Measurements from ENCODE around the gene EIF4G3.
"Not testable (repeated sequence)": the region's sequence is repeated elsewhere in the genome, so short reads cannot be mapped to it uniquely, and the experiment has no call there.

EIF4G3 gene

GRCh38 chr1:20870718-20871117, 306.0 kb downstream of the EIF4G3 start:
- DNase-seq (ENCODE audit: low read depth): no peak

DNA sequence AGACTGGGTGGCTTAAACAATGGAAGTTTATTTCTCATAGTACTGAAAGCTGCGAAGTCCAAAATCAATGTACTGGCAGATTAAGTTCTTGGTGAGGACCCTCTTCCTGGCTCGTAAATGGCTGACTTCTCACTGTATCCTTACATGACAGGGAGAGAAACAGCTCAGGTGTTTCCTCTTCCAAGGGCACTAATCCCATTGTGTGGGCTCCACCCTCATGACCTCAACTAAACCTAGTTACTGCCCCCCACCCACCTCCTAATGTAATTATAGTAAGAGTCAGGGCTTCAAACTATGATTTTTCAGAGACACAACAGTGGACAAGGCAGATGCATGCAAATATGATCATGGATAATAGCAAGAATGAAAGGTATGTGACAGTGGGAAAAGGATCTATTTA, 308.4 kb downstream of the EIF4G3 start:
- no peak for DNase-seq (ENCODE audit: low read depth)

GRCh38 chr1:20867847-20868246, 308.9 kb downstream of the EIF4G3 start:
- DNase-seq (ENCODE audit: low read depth): no peak

DNA sequence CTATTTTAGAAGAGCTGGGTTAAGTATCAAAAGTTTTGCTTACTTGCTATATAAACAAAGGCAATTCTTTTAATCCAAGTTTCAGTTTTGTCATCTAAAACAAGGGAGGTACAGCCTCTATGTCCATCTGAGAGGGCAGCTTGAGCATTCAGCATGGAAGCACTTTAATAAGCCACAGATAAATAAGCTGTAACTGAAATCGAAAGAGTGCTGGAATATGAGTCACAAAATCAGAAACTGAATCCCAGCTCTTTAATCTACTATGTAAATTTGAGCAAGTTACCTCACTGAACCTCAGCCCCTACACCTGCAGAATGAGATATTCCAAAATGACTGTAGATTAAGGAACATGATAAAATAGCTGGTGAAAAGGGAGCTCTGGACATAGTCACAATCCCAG, 309.6 kb downstream of the EIF4G3 start:
- DNase-seq (ENCODE audit: low read depth): no peak

GRCh38 chr1:20865001-20865400, 311.7 kb downstream of the EIF4G3 start:
- no peak for DNase-seq (ENCODE audit: low read depth)

GRCh38 chr1:20854529-20854928, 322.2 kb downstream of the EIF4G3 start:
- DNase-seq (ENCODE audit: low read depth): no peak

- DNase-seq (ENCODE audit: low read depth): not testable (repeated sequence)
Observed at GRCh38 chr1:20851791-20852190, 324.9 kb downstream of the EIF4G3 start.

- DNase-seq (ENCODE audit: low read depth): no peak
Observed at GRCh38 chr1:20850021-20850420, 326.7 kb downstream of the EIF4G3 start.

GRCh38 chr1:20849100-20849499, 327.6 kb downstream of the EIF4G3 start:
- DNase-seq (ENCODE audit: low read depth): no peak

- no peak for DNase-seq (ENCODE audit: low read depth)
Observed at GRCh38 chr1:20848162-20848561, 328.5 kb downstream of the EIF4G3 start.

DNA sequence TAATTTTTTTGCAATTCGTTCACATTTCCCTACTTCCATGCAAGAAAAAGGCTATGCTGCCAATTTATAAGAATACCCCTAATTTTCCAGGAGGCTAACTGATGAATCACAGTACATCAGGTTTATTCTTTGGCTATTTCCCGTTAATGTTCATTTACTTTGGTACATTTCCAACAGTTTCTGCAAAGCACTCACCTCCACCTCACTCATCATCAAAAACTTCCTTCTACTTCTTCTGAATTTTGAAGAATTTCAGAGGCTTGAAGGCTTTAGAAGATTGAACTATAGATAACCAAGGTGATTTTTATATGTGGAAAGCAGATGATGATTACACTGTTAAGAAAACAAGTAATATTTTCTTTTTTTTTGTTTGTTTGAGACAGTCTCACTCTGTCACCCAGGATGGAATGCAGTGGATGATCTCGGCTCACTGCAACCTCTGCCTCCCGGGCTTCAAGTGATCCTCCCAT, 329.1 kb downstream of the EIF4G3 start:
- no peak for DNase-seq (ENCODE audit: low read depth)

DNA sequence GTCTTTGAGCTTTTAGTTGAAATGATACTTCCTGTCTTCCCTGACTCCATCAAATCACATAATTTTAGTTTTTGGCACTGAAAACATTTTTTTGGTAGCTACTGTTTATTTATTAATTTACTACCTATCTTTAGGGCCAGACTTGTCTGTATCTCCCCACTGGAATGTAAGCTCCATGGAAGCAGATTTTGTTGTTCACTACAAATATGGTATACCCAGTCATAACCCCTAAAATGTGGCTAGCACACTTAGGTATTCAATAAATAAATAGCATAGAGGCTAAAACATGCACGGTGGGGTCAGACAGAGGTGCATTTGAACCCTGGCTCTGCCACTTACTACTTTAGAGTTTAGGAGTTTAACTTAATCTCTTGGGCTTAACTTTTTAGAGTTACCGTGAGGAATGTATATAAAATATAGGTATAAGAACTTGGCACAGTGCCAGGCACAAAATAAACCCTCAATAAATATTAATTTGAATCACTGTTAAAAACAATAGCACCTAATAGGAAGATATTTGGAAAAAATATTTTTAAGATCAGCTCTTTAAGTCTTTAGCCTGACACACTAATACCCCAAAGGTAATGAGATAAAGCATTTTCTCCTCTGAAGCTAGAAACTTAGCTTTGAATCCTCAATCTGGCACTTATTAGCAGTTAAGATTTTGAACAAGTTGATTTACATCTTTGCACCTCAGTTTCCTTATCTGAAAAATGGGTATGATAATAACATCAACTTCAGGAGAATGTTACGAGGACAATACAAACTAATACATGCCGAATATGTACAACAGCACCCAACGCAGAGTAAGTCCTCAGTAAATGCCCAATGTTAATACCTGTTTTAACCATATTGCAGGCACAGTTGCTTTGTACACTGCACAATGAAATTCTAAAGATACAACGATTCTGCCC, 330.0 kb downstream of the EIF4G3 start:
- no peak for DNase-seq (ENCODE audit: low read depth)

DNA sequence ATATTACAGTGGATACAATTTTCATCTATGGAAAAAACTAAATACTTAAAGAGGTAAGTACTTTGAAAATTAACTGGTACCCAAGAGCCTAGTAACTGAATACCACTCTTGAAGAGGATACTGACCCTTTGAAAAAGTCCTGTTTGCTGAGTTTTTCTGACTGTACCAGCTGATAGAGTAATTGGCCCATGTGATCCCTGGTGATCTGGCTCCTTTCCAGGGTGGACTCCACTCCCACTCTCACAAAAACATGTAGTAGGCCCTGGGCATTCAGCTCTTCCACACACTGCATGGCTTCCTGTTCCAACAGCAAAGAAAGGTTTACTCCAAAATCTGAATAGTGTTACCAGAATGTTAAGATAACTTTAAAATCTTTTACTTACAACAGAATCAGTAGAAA, 336.0 kb downstream of the EIF4G3 start:
- no peak for DNase-seq (ENCODE audit: low read depth)

- DNase-seq (ENCODE audit: low read depth): no peak
Observed at GRCh38 chr1:20837554-20838192, 339.0 kb downstream of the EIF4G3 start.

- DNase-seq (ENCODE audit: low read depth): no peak
Observed at GRCh38 chr1:20836230-20836629, 340.5 kb downstream of the EIF4G3 start.

- no peak for DNase-seq (ENCODE audit: low read depth)
Observed at GRCh38 chr1:20834780-20835179, 341.9 kb downstream of the EIF4G3 start.

DNA sequence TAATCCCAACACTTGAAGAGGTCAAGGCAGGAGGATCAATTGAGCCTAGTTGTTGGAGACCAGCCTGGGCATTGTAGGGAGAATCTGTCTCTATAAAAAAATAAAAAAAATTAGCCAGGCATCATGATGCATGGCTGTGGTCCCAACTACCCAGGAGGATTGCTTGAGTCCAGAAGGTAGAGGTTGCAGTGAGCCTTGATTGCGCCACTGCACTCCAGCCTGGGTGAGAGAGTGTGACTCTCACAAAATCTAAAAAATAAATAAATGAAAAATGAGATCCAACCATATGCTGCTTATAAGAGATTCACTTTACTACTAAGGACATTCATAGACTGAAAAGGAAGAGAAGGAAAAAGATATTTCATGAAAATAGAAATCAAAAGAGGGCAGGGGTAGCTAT, 342.5 kb downstream of the EIF4G3 start:
- DNase-seq (ENCODE audit: low read depth): no peak

GRCh38 chr1:20830378-20830777, 346.3 kb downstream of the EIF4G3 start:
- DNase-seq (ENCODE audit: low read depth): no peak

GRCh38 chr1:20829946-20830345, 346.8 kb downstream of the EIF4G3 start:
- DNase-seq (ENCODE audit: low read depth): no peak

DNA sequence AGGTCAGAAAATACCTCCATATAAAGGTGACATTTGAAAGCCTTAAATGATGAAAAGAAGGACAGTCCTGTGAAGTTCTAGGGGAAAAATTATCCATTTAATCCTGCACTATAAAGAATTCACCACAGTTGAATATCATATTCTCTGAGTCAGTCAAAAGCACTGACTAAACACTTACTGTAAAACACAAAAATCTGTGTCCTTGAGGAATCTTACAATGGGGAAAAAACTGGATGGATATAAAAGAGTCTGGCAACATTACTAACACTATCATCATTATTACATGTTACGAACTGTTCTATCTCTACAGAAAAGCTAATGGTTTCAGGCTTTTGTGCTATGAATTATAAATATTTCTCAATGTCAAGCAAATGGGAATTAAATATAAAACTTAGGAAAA, 347.2 kb downstream of the EIF4G3 start:
- DNase-seq (ENCODE audit: low read depth): no peak

DNA sequence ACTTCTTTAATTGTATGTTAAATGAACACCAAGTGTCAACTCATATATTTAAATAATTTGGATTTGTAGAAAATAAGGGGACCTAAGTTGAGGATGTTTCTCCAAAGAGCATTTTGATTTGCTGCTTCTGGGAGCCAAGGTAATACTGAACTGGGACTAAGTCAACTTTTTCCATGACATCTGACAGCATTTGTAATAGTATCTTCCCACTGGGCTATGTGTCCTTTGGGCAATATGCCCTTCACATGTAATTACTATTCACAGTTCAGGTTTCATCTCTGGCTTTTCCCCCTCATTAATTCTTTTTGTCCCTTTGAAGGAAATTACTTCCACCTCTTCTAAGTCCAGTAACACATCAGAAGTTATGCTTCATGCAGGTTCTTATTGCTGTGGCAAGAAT, 352.9 kb downstream of the EIF4G3 start:
- no peak for DNase-seq (ENCODE audit: low read depth)

DNA sequence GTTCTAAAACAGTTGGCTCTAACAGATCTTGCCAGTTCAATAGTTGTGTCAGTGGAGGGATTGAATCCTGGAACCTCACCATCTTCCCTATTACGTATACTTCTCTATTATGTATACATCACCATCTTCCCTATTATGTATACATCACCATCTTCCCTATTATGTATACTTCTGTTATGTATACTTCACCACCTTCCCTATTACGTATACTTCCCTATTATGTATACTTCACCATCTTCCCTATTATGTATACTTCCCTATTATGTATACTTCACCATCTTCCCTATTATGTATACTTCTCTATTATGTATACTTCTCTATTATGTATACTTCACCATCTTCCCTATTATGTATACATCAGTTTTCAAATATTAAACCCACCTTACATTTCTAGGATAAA, 355.2 kb downstream of the EIF4G3 start:
- no peak for DNase-seq (ENCODE audit: low read depth)

- DNase-seq (ENCODE audit: low read depth): no peak
Observed at GRCh38 chr1:20819818-20820217, 356.9 kb downstream of the EIF4G3 start.

DNA sequence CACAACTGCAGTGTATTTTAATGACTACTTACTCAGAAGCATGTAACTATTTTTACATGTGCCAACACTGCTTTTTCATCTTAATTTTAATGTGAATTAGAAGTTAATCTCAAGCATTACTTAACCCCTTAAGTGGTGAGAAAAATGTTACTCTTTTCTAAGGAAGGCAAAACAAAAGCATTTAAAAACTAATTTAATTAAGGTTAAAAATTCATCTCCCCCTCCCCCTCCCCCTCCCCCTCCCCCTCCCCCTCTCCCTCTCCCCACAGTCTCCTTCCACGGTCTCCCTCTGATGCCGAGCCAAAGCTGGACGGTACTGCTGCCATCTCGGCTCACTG, 362.2 kb downstream of the EIF4G3 start:
- no peak for DNase-seq (ENCODE audit: low read depth)
